Measurements from ENCODE around the gene SEMA5A. TPM values are rescaled to one million over a fixed set of nuclear protein-coding genes. Genes with fewer than 3 reads are reported as not detected.

SEMA5A gene
- total RNA-seq, 1 experiment from 2014 or later: 22.3 TPM

DNA sequence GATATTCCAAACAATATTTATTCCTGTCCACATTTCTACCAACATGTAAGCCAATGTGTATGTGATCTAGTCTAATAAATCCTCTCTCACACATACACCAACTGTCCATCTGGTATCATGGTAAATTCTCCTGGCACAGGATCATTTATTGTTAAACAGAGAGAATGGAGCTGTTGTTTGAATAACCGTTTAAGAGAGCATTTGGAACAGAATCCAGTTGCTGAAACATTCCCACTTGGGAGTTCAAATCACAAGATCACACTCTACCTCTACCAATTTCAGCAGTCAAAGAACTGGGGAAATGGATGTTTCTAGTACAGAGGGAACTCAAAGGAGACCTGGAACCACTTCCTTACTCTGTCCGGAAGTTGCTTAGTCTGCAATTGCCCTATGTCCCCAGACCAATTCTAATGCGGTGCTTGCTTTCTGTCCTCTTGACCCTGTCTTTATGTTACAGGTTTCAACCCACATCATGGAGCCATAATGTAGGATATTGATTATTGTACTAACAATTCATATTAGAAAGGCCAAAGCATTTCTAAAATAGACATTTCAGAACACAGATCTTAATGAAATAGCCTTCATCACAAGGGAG, 488.4 kb downstream of the SEMA5A start:
- H3K27me3 ChIP-seq: no peaks in the 10 kb centered on the region
- H3K4me3 ChIP-seq: no peak overlapping the region
- H3K36me3 ChIP-seq: peaks cover 22% of the 10 kb centered on the region
- H3K9me3 ChIP-seq: no peaks in the 10 kb centered on the region
- DNase-seq: no peak

DNA sequence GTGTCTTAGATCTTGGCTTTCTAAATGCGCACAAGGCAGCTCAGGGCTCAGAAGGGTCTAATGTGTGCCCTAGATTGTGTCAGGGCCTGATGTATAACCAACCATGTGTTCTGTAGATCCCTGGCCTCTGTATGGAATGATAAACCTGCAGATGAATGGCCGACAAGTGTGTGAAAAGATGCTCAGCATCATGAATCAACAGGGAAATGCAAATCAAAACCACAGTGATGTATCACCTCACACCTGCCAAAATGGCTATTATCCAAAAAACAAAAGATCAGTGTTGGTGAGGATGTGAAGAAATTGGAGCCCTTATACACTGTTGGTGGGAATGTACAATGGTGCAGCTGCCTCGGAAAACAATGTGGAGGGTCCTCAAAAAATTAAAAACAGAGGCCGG, 489.8 kb downstream of the SEMA5A start:
- peaks cover 18% of the 10 kb centered on the region for H3K36me3 ChIP-seq
- no peaks in the 10 kb centered on the region for H3K9me3 ChIP-seq
- no peak overlapping the region for H3K4me3 ChIP-seq
- DNase-seq: no peak
- no peaks in the 10 kb centered on the region for H3K27me3 ChIP-seq

DNA sequence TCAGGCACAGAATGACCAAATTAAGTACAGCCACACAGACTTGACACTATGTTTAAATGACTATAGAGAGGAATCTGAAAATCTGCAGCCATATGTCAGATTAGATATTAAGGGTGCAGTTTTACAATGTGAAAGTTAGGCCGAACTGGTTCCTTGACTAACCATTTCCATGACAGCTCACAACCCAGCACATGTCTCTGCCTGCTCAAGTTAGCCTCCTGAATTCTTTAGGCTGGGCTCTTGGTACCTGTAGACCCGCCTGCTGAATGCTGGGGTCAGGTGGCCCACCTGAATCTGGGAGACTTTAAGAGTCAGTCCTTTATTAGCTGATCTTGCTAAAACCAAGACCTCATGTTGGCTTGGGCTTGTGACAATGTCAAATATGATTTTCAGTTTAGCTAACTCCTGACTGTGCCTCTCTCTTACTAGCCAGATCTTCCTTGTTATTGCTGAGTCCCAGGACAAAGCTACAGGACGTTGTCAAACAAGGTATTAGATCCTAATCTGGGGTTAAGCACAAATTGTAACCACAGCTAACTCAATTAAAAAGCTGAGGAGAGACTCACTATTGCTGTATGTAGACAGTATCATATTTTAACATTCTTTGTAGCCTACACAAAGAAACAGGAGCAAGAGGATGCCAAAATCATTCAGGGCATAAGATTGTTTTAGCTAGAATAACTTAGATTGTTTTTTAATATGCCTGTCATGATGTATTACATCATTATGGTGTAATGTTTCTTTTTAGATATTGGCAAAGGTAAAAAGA, 490.9 kb downstream of the SEMA5A start:
- no peaks in the 10 kb centered on the region for H3K9me3 ChIP-seq
- H3K27me3 ChIP-seq: no peaks in the 10 kb centered on the region
- DNase-seq: no peak
- no peak overlapping the region for H3K4me3 ChIP-seq
- peaks cover 23% of the 10 kb centered on the region for H3K36me3 ChIP-seq

DNA sequence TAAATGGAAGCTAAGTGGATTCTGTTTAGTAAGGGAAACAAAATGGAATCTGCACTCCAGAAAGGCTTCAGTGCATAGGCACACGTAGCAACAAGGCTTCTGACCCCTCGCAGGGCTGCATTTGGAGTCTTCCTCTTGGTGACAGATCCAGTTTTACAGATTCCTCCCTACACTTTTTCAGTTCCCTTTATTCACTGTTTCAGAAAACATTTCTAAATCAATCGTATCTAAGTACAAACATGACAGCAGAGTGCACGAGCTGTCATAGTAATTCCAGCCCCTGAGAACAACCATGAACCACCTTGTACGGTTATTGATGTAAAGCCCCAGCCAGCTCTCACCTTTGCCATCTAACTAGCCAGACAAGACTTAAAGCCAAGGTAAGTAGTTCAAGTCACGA, 491.6 kb downstream of the SEMA5A start:
- DNase-seq: no peak
- Histone ChIP-seq H3K9me3 (no peaks in the 10 kb centered on the region), H3K27me3 (no peaks in the 10 kb centered on the region), H3K4me3 (no peak overlapping the region), H3K36me3 (peaks cover 29% of the 10 kb centered on the region)

DNA sequence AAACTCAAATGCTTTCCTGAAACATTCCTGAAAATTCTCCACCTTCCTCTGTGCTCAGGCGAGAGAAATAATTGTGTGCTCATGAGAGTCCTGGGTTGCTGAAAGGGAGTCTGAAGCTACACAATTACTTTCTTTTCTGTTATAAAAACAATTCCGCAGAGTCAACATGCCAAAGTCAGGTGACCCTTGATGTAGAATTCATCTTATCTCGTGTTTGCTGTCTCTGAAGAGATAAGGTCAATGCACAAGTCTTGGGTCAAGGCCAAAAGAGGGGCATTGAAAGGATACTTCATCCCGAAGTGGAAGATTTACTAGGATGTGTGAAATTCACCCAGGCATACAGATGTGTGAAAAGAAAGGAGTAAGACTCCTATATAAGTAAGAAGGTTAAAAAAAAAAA, 493.5 kb downstream of the SEMA5A start:
- Histone ChIP-seq H3K4me3 (no peak overlapping the region), H3K9me3 (no peaks in the 10 kb centered on the region), H3K27me3 (no peaks in the 10 kb centered on the region), H3K36me3 (peaks cover 29% of the 10 kb centered on the region)
- no peak for DNase-seq

DNA sequence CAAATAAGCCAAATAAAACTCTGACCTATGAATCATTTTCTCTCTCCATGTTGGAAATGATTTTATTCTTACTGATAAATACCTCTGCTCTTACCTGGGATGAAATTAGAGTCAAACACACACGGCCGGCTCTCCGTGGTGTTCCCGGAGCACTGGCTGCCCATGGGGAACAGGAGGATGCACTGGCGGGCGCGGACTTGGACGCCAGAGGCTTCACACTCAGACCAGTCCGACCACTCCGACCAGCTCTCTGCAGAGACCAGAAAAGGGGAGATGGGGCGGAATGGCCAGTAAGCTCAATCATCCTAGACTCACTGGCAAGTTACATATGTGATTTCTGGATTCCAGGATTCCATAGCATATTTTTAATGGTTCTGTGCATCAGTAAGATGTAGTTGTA, 494.1 kb downstream of the SEMA5A start:
- Histone ChIP-seq H3K27me3 (no peaks in the 10 kb centered on the region), H3K4me3 (no peak overlapping the region), H3K9me3 (no peaks in the 10 kb centered on the region), H3K36me3 (peaks cover 29% of the 10 kb centered on the region)
- no peak for DNase-seq

DNA sequence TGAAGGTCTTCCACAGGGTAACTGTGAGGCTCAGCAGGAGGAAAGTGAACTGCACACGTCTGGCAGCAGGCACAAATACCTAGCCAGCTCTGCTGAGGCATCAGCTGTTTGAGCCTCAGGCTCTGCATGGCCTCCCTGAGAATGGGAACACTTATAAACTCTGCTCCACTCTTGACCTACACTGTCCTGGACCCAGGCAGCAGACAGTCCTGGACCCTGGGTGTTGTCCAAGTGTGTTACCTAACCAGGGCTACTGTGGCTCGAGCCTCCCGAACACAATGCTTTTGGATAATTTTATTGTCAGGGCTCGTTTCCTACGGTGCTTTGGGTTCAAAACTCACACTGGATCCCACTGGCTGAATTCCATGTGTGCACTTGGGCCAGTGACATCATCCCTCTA, 497.9 kb downstream of the SEMA5A start:
- H3K4me3 ChIP-seq: no peak overlapping the region
- no peak for DNase-seq

DNA sequence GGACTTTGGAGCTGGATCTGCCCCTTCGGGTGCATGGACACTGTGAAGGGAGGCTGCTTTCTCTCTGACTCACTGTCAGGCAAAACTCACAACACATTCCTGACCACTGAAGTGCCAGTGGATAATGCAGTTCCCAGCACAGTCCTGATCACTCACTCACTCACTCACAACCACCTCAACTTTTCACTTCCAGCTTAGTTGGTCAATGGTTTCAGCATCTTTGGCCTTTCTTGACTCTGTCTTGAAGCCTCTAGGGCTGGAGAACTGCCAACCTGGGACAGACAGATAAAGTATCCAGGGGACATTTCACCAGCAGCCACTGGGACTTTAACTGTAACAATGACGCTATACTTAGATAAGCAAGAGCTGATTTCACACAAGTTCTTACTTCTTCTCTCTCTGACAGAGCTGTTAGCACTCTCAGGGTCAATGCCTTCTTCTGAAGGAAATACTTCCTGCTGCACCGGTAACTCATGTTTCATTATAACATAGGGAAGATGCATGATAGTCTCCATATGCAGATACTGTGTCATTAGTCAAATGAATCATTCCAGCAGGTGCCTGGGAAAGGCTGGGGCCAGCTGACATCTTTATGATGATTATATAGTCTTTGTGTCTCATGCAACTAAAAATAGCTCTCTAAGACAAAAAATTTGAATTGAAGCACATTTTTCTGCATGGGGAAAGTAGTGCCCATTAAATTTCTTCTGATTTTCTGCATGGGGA, 499.0 kb downstream of the SEMA5A start:
- Histone ChIP-seq H3K4me3 (no peak overlapping the region), H3K9me3 (no peaks in the 10 kb centered on the region), H3K36me3 (peaks cover 20% of the 10 kb centered on the region), H3K27me3 (no peaks in the 10 kb centered on the region)
- peak; percentile 93 for DNase-seq

More for the DNA sequence above, 497.9 kb downstream of the SEMA5A start:
- no peaks in the 10 kb centered on the region for H3K27me3 ChIP-seq
- no peaks in the 10 kb centered on the region for H3K9me3 ChIP-seq
- H3K36me3 ChIP-seq: peaks cover 24% of the 10 kb centered on the region

DNA sequence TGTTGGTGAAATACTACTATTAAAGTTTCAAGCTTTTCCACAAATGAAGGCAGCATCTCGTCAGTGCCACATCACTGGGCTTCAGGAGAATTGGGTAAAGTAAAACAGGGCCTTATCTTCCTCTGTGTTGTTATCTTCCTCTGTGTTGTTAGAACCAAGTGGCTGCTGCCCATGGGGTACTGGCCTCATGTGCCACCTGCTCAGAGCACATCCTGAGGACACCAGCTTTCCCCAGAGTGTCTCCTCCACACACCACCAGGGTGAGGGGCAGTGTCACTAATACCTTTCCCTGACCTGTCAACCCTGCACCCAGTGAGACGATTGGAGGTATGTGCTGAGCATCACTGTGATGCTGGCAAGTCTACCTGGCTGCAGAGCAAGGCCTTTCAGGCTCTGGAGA, 499.9 kb downstream of the SEMA5A start:
- DNase-seq: no peak
- Histone ChIP-seq H3K4me3 (no peak overlapping the region), H3K27me3 (no peaks in the 10 kb centered on the region), H3K9me3 (no peaks in the 10 kb centered on the region), H3K36me3 (peaks cover 20% of the 10 kb centered on the region)

DNA sequence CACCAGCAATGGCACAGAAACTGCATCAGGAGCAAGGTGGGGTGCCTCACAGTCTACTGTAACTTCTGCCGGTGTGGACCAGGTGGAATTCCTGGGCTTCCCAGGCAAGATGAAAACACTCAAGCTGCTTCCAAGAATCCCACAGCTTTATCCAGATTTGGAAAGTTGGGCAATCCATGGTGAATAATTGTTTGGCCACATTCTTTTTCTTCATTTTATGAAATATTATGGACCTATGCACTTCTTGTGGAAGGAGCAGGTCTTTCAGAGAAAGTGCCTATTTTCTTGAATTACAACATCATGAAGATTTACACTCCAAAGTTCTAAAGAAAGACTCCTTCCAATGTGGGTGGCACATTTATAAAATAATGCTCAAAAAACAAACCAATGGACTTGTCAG, 503.6 kb downstream of the SEMA5A start:
- DNase-seq: no peak
- no peak overlapping the region for H3K4me3 ChIP-seq
- H3K27me3 ChIP-seq: no peaks in the 10 kb centered on the region
- no peaks in the 10 kb centered on the region for H3K9me3 ChIP-seq
- H3K36me3 ChIP-seq: peaks cover 16% of the 10 kb centered on the region

DNA sequence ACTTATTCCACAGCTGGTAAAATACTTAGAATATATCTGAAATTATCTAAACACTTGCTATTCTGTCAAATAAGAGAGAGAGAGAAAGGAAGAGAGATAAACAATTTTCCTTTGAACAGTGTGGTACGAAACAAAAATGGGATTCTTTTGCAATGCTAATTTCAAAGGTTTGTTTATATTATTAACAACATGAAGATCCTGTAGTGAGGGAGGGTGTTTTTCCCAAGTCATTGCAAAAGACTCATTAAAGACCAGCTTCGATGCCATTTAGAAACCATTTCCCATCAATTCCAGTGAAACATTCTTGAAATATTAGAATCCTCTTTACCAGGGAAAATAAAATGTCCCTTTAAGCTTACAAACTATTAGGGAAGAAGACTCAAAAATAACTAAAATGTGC, 505.4 kb downstream of the SEMA5A start:
- no peak overlapping the region for H3K4me3 ChIP-seq
- H3K27me3 ChIP-seq: no peaks in the 10 kb centered on the region
- DNase-seq: no peak
- H3K9me3 ChIP-seq: no peaks in the 10 kb centered on the region
- H3K36me3 ChIP-seq: peaks cover 16% of the 10 kb centered on the region

DNA sequence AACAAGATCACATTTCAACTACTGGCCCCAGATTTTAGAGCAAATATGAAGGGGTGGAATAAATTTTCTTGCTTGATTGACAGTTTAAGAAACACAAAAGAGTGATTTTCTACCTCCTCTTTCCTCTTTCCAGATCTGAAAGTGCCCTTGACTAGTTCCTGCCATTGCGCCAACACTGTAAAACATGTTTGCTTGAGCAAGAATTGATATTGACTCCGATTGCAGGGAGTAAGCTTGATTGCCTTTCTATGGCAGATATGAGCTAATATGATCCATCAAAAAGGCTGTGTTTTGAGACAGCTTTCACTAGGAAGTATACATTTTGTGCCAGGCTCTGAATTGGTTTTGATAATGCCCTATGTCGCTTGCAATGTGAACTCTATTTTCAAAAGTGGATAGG, 508.8 kb downstream of the SEMA5A start:
- Histone ChIP-seq H3K27me3 (no peaks in the 10 kb centered on the region), H3K36me3 (peaks cover 6% of the 10 kb centered on the region; the same call in 1 of the 2 replicates), H3K9me3 (no peaks in the 10 kb centered on the region), H3K4me3 (no peak overlapping the region)
- no peak for DNase-seq

DNA sequence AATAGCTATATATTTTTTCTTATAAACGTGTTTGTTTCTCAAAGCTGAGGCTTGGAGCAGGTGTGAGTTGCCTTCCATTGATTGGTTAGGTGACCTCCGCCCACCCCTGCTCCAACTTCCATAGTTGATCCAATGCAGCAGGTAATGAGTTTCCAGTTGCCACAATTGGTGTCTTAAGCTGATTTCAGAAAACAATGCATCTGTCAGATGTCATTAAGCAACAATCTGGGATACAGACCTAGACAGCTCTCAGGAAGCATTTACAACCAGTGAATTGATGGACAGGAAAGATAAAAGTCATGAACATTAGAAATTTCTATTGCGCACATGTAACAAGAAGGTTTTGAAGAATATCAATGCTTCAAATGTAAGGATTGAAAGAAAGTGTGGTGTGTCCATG, 510.5 kb downstream of the SEMA5A start:
- no peak overlapping the region for H3K4me3 ChIP-seq
- DNase-seq: no peak
- H3K27me3 ChIP-seq: no peaks in the 10 kb centered on the region
- 0 out of 2 replicates have a peak, but pooled peaks cover under 1% of the 10 kb centered on the region for H3K36me3 ChIP-seq
- no peaks in the 10 kb centered on the region for H3K9me3 ChIP-seq

DNA sequence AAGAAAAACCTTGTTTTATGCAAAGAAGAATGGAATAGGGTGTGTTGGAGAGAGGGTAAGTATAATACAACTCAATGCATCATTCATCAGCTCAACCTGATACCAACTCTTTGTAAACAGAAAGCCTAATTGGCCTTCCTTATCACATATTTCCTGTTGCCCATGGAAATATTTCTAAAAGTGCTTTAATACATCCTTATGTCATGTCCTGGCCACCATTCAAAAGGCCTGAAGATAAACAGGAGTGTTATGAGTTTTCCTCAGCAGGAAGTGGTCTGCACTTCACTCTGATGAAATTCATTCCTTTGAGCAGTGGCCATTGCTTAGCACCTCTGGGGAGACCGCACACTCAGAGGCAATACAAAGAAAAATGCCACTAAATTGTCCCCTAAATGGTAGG, 511.2 kb downstream of the SEMA5A start:
- no peak for DNase-seq
- Histone ChIP-seq H3K9me3 (no peaks in the 10 kb centered on the region), H3K27me3 (no peaks in the 10 kb centered on the region)

DNA sequence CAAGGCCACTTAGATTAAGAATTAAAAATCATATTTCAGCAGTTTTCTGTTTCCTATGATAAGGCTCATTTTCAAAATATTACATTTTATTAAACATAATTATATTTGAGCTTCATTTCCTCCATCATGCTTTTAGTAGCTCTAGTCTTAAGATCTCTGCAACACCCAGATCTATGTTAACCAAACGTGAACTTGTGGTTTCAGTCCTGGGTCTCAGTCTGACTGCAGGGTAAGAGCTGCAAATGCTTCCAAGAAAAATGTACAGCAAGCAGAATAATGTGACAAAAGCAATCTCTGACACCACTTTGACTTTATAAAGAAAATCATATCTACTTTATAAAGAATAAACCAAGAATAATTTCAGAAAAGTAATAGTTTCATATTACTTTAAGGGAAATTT, 512.4 kb downstream of the SEMA5A start:
- no peaks in the 10 kb centered on the region for H3K27me3 ChIP-seq
- H3K4me3 ChIP-seq: no peak overlapping the region
- H3K36me3 ChIP-seq: no peaks in the 10 kb centered on the region
- no peaks in the 10 kb centered on the region for H3K9me3 ChIP-seq
- no peak for DNase-seq

More for the DNA sequence above, 511.2 kb downstream of the SEMA5A start:
- Histone ChIP-seq H3K4me3 (no peak overlapping the region), H3K36me3 (no peaks in the 10 kb centered on the region)

DNA sequence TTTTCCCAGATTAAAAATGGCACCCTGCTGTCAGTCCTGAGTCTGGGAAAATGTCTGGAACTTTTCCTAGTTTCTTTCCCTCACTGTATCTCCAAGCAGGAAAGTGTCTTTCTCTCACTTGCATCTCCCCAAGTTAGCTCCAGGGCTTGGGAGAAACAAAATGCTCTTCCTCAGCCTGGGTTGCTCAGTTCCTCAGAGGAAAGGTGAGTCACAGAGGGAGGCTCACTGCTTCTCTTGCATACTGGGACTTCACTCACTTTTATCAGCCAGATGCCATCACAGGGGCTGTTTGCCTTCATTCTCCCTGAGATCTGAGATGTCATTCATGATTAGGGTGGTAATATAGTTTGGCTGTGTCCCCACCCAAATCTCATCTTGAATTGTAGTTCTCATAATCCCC, 519.9 kb downstream of the SEMA5A start:
- Histone ChIP-seq H3K27me3 (no peaks in the 10 kb centered on the region), H3K36me3 (no peaks in the 10 kb centered on the region), H3K9me3 (peaks cover 21% of the 10 kb centered on the region), H3K4me3 (no peak overlapping the region)
- no peak for DNase-seq

DNA sequence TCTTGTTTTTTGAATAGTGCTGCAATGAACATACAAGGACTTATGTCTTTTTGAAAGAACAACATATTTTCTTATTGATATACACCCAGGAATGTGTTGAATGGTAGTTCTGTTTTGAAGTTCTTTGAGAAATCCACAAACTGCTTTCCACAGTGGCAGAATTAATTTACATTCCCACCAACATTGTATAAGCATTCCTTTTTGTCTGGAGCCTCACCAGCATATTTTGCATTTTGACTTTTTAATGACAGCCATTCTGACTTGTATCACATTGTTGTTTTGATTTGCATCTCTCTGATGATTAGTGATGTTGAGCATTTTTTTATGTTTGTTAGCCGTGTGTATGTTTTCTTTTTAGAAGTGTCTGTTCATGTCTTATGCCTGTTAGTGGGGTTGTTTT, 524.9 kb downstream of the SEMA5A start:
- Histone ChIP-seq H3K27me3 (no peaks in the 10 kb centered on the region), H3K36me3 (no peaks in the 10 kb centered on the region), H3K4me3 (no peak overlapping the region), H3K9me3 (peaks cover 18% of the 10 kb centered on the region)
- DNase-seq: no peak

DNA sequence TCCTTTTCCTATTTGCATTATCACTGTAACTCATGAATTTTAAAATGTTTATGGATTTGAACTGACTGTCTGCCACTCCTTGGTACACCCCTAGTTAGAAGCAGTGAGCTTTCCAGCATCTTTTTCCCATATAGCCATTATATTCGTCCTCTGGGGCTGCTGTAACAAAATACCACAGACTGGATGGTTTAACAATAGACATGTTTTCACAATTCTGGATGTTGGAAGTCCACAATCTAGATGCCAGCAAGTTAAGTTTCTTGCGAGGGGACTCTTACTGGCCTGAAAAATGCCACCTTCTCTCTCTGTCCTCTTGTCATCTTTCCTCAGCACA, 530.0 kb downstream of the SEMA5A start:
- no peak overlapping the region for H3K4me3 ChIP-seq
- H3K9me3 ChIP-seq: peaks cover 4% of the 10 kb centered on the region; the same call in 1 of the 2 replicates
- no peak for DNase-seq
- H3K36me3 ChIP-seq: no peaks in the 10 kb centered on the region
- no peaks in the 10 kb centered on the region for H3K27me3 ChIP-seq
